Mesenchymal stem cell (in vitro differentiated cells and primary cell): ENCODE results near the gene KCTD1.

ENCODE experiments used
- DNase-seq: peaks from one replicate; pipeline ENCODE4 v3.0.0-alpha.2; 2013
- H2AFZ ChIP-seq: one replicate; pipeline ENCODE4 v1.6.1; 2013; ENCODE audit warnings: low read depth, mild to moderate bottlenecking, control low read depth, inconsistent platforms, low read length, moderate library complexity
- H2AK5ac ChIP-seq: 2 replicates; pipeline ENCODE4 v1.6.1; 2013; ENCODE audit warnings: low read length, moderate library complexity, mild to moderate bottlenecking, inconsistent platforms; ENCODE audit not compliant: severe bottlenecking
- H2BK120ac ChIP-seq: one replicate; pipeline ENCODE4 v1.6.1; 2013; ENCODE audit warnings: low read depth, mild to moderate bottlenecking, inconsistent platforms, low read length, moderate library complexity
- H2BK12ac ChIP-seq, 2 experiments: one replicate each; pipeline ENCODE4 v1.6.1; 2013; ENCODE audit warnings: inconsistent platforms in 2 of 2, low read length in 2 of 2, mild to moderate bottlenecking in 2 of 2, moderate library complexity in 2 of 2, control low read depth in 1 of 2
- H2BK15ac ChIP-seq: one replicate; pipeline ENCODE4 v1.6.1; 2013; ENCODE audit warnings: mild to moderate bottlenecking, low read depth, inconsistent platforms; ENCODE audit not compliant: poor library complexity, severe bottlenecking
- H2BK5ac ChIP-seq: 2 replicates; pipeline ENCODE4 v1.6.1; 2013; ENCODE audit warnings: low read depth, mild to moderate bottlenecking, low read length, control low read depth, inconsistent platforms; ENCODE audit not compliant: poor library complexity, severe bottlenecking
- H3K14ac ChIP-seq, 2 experiments: one replicate each; pipeline ENCODE4 v1.6.1; 2013; ENCODE audit warnings: inconsistent platforms in 2 of 2, low read length in 2 of 2, control low read depth in 1 of 2, mild to moderate bottlenecking in 1 of 2, moderate library complexity in 1 of 2
- H3K18ac ChIP-seq, 2 experiments: one replicate each; pipeline ENCODE4 v1.6.1; 2013; ENCODE audit warnings: inconsistent platforms in 2 of 2, low read length in 2 of 2, control low read depth in 1 of 2, low read depth in 1 of 2, mild to moderate bottlenecking in 1 of 2
- H3K23ac ChIP-seq, 2 experiments: one replicate each; pipeline ENCODE4 v1.6.1; 2013; ENCODE audit warnings: inconsistent platforms in 2 of 2, low read length in 2 of 2, mild to moderate bottlenecking in 2 of 2, moderate library complexity in 2 of 2, control low read depth in 1 of 2
- H3K27ac ChIP-seq: 2 replicates; pipeline ENCODE4 v1.5.1; 2013; ENCODE audit warnings: mild to moderate bottlenecking, moderate library complexity, low read length, control low read depth, inconsistent platforms; ENCODE audit not compliant: poor library complexity, severe bottlenecking
- H3K27me3 ChIP-seq, 2 experiments: 2 replicates each; pipeline versions ENCODE4 v1.6.1 to v1.7.0; 2013; ENCODE audit warnings: low read length in 2 of 2, mild to moderate bottlenecking in 2 of 2, moderate library complexity in 2 of 2, control low read depth in 1 of 2, inconsistent platforms in 1 of 2; ENCODE audit not compliant: control insufficient read depth in 1 of 2, insufficient read depth in 1 of 2
- H3K36me3 ChIP-seq, 2 experiments: 2 replicates each; pipeline versions ENCODE4 v1.6.1 to v1.7.0; 2013; ENCODE audit warnings: low read length in 2 of 2, control low read depth in 1 of 2, inconsistent platforms in 1 of 2, low read depth in 1 of 2, mild to moderate bottlenecking in 1 of 2; ENCODE audit not compliant: insufficient read depth in 2 of 2, control insufficient read depth in 1 of 2
- H3K4ac ChIP-seq, 2 experiments: one replicate each; pipeline ENCODE4 v1.6.1; 2013; ENCODE audit warnings: inconsistent platforms in 2 of 2, low read length in 2 of 2, mild to moderate bottlenecking in 2 of 2, moderate library complexity in 2 of 2, control low read depth in 1 of 2, low read depth in 1 of 2
- H3K4me1 ChIP-seq: 2 replicates; pipeline ENCODE4 v1.6.1; 2013; ENCODE audit warnings: low read depth, low read length, control low read depth; ENCODE audit not compliant: control insufficient read depth, insufficient read depth
- H3K4me2 ChIP-seq: 2 replicates; pipeline ENCODE4 v1.6.1; 2013; ENCODE audit warnings: low read length, mild to moderate bottlenecking, inconsistent platforms; ENCODE audit not compliant: poor library complexity, severe bottlenecking
- H3K4me3 ChIP-seq, 2 experiments: 2 replicates each; pipeline versions ENCODE4 v1.5.1 to v1.7.0; 2013; ENCODE audit warnings: low read length in 2 of 2, mild to moderate bottlenecking in 2 of 2, control low read depth in 1 of 2, low read depth in 1 of 2; ENCODE audit not compliant: insufficient read depth in 1 of 2
- H3K79me1 ChIP-seq: replicated peaks from 2 replicates; pipeline ENCODE4 v1.6.1; 2013; ENCODE audit warnings: mild to moderate bottlenecking, control low read depth, low read length, inconsistent platforms; ENCODE audit not compliant: poor library complexity, severe bottlenecking
- H3K9ac ChIP-seq: 2 replicates; pipeline ENCODE4 v1.7.0; 2013; ENCODE audit warnings: mild to moderate bottlenecking, low read length, moderate library complexity
- H3K9me3 ChIP-seq: 2 replicates; pipeline ENCODE4 v1.7.0; 2013; ENCODE audit warnings: mild to moderate bottlenecking, low read length; ENCODE audit not compliant: control insufficient read depth
- H4K8ac ChIP-seq: one replicate; pipeline ENCODE4 v1.6.1; 2013; ENCODE audit warnings: inconsistent platforms, mild to moderate bottlenecking, low read length, moderate library complexity
- H4K91ac ChIP-seq: one replicate; pipeline ENCODE4 v1.6.1; 2013; ENCODE audit warnings: mild to moderate bottlenecking, low read length, inconsistent platforms
- WGBS: methylation state at CpG from one replicate; pipeline ENCODE4 v1.1.7; 2013; ENCODE audit warnings: mixed read lengths; 5-methylcytosine and 5-hydroxymethylcytosine counted together

Gene KCTD1

GRCh38 chr18:26510337-26510736 lies 38.0 kb downstream of the KCTD1 start:
- Histone ChIP-seq H3K9me3 (no peaks in the 10 kb centered on the region), H3K14ac (no peak overlapping the region), H3K4me2 (no peak overlapping the region), H2BK120ac (no peak overlapping the region), H3K4ac (no peak overlapping the region), H2AK5ac (no peak overlapping the region), H2BK15ac (no peak overlapping the region), H3K4me1 (peaks cover 9% of the 10 kb centered on the region), H3K9ac (no peak overlapping the region), H4K91ac (no peak overlapping the region), H3K27me3 (no peaks in the 10 kb centered on the region), H4K8ac (no peak overlapping the region), H3K23ac (no peak overlapping the region), H3K79me1 (peaks cover 26% of the 10 kb centered on the region), H3K27ac (no peak overlapping the region), H2BK12ac (no peak overlapping the region), H2BK5ac (no peak overlapping the region), H3K4me3 (no peak overlapping the region), H3K18ac (no peak overlapping the region), H2AFZ (no peak overlapping the region), H3K36me3 (no peaks in the 10 kb centered on the region)
- 58% methylated on average over 1 of the region's 3 CpGs for WGBS
- DNase-seq = no peak

- H3K4me3 ChIP-seq = no peak overlapping the region
- no peak overlapping the region for H3K23ac ChIP-seq
- H4K91ac ChIP-seq = no peak overlapping the region
- 91% methylated on average over 7 of the region's 8 CpGs for WGBS
- no peaks in the 10 kb centered on the region for H3K27me3 ChIP-seq
- no peak overlapping the region for H2BK5ac ChIP-seq
- H3K4me1 ChIP-seq = peaks cover 4% of the 10 kb centered on the region
- H3K36me3 ChIP-seq = peaks cover 0 to under 1% of the 10 kb centered on the region in 2 experiments
- H3K18ac ChIP-seq = no peak overlapping the region
- no peak for DNase-seq
- H3K27ac ChIP-seq = no peak overlapping the region
- H2AFZ ChIP-seq = no peak overlapping the region
- peaks cover 40% of the 10 kb centered on the region for H3K79me1 ChIP-seq
- H3K4me2 ChIP-seq = no peak overlapping the region
- no peak overlapping the region for H3K14ac ChIP-seq
- no peak overlapping the region for H2BK12ac ChIP-seq
- H3K9ac ChIP-seq = no peak overlapping the region
- no peak overlapping the region for H2BK15ac ChIP-seq
- no peak overlapping the region for H4K8ac ChIP-seq
- no peak overlapping the region for H3K4ac ChIP-seq
- no peaks in the 10 kb centered on the region for H3K9me3 ChIP-seq
- no peak overlapping the region for H2AK5ac ChIP-seq
- no peak overlapping the region for H2BK120ac ChIP-seq
These were observed 42.3 kb downstream of the KCTD1 start for GRCh38 chr18:26506012-26506411.

GRCh38 chr18:26504831-26505230 lies 43.5 kb downstream of the KCTD1 start:
- Histone ChIP-seq H3K18ac (no peak overlapping the region), H2BK12ac (no peak overlapping the region), H4K8ac (no peak overlapping the region), H3K79me1 (peaks cover 44% of the 10 kb centered on the region), H3K36me3 (peaks cover 0 to 9% of the 10 kb centered on the region in 2 experiments), H3K4me3 (no peak overlapping the region), H3K9me3 (no peaks in the 10 kb centered on the region), H3K23ac (no peak overlapping the region), H2BK15ac (no peak overlapping the region), H3K14ac (no peak overlapping the region), H3K4me1 (peaks cover 4% of the 10 kb centered on the region), H2AFZ (no peak overlapping the region), H3K4ac (no peak overlapping the region), H2AK5ac (peak overlapping the region; percentile 63), H3K27ac (no peak overlapping the region), H2BK5ac (no peak overlapping the region), H3K9ac (no peak overlapping the region), H3K4me2 (peak overlapping the region; percentile 1), H3K27me3 (no peaks in the 10 kb centered on the region), H4K91ac (no peak overlapping the region), H2BK120ac (no peak overlapping the region)
- no peak for DNase-seq
- WGBS = 93% methylated on average over 2 of the region's 3 CpGs

DNA sequence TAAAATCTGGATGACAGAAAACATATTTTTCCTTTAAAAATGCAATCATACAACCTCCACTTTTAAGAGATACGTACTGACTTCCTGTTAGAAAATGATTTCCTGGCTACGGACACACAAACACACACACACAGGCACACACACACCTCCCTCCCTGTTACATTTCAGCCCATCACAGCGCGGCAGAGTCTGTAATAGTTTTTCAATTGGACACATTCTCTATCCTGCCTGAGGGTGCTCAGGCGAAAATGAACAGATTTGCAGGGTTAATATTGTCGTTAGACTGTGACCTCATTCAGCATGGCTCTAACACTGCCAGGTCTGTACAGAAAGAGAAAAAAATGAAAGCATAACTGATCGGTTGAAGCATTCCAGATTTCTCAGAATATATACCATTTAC lies 45.0 kb downstream of the KCTD1 start:
- H4K91ac ChIP-seq = no peak overlapping the region
- H3K23ac ChIP-seq = no peak overlapping the region

More for the DNA sequence above, 45.0 kb downstream of the KCTD1 start:
- DNase-seq = no peak
- Histone ChIP-seq H3K79me1 (peaks cover 45% of the 10 kb centered on the region), H3K9ac (no peak overlapping the region), H2BK12ac (no peak overlapping the region), H2AFZ (no peak overlapping the region), H4K8ac (no peak overlapping the region), H2BK15ac (no peak overlapping the region), H2AK5ac (no peak overlapping the region), H3K36me3 (peaks cover 3 to 12% of the 10 kb centered on the region in 2 experiments), H3K4ac (no peak overlapping the region), H2BK120ac (no peak overlapping the region), H3K18ac (no peak overlapping the region), H3K4me3 (no peak overlapping the region), H3K4me2 (no peak overlapping the region), H3K4me1 (peaks cover 4% of the 10 kb centered on the region), H3K27ac (no peak overlapping the region), H3K9me3 (no peaks in the 10 kb centered on the region), H2BK5ac (no peak overlapping the region), H3K14ac (no peak overlapping the region), H3K27me3 (no peaks in the 10 kb centered on the region)
- 95% methylated on average over 6 of the region's 7 CpGs for WGBS
